ENCODE data around the gene RPRD1B.

RPRD1B gene

GRCh38 chr20:38040276-38040675, 6.7 kb downstream of the RPRD1B start:
- DNase-seq = no peak

- DNase-seq = no peak
These were observed 10.2 kb downstream of the RPRD1B start for GRCh38 chr20:38043512-38044300.

- no peak for DNase-seq
These were observed 11.1 kb downstream of the RPRD1B start for GRCh38 chr20:38044685-38045084.

- no peak for DNase-seq
These were observed 13.0 kb downstream of the RPRD1B start for GRCh38 chr20:38046572-38046971.

GRCh38 chr20:38049800-38050199, 16.3 kb downstream of the RPRD1B start:
- DNase-seq = no peak

GRCh38 chr20:38050686-38051085, 17.1 kb downstream of the RPRD1B start:
- no peak for DNase-seq

GRCh38 chr20:38052870-38053269, 19.3 kb downstream of the RPRD1B start:
- DNase-seq = no peak

- DNase-seq = no peak
These were observed 21.1 kb downstream of the RPRD1B start for GRCh38 chr20:38054647-38055046.

GRCh38 chr20:38055294-38055693, 21.7 kb downstream of the RPRD1B start:
- DNase-seq = no peak

- DNase-seq = no peak
These were observed 22.3 kb downstream of the RPRD1B start for GRCh38 chr20:38055848-38056247.

- DNase-seq = no peak
These were observed 23.9 kb downstream of the RPRD1B start for GRCh38 chr20:38057351-38057972.

GRCh38 chr20:38059832-38060231, 26.3 kb downstream of the RPRD1B start:
- DNase-seq = no peak

- DNase-seq = no peak
These were observed 27.0 kb downstream of the RPRD1B start for GRCh38 chr20:38060536-38060935.

GRCh38 chr20:38061109-38061508, 27.6 kb downstream of the RPRD1B start:
- no peak for DNase-seq

- DNase-seq = no peak
These were observed 29.3 kb downstream of the RPRD1B start for GRCh38 chr20:38062890-38063289.

- DNase-seq = no peak
These were observed 30.5 kb downstream of the RPRD1B start for GRCh38 chr20:38063911-38064530.

- DNase-seq = no peak
These were observed 32.3 kb downstream of the RPRD1B start for GRCh38 chr20:38065764-38066375.

GRCh38 chr20:38066969-38067716, 33.6 kb downstream of the RPRD1B start:
- DNase-seq = no peak

GRCh38 chr20:38067717-38068365, 34.3 kb downstream of the RPRD1B start:
- DNase-seq = no peak

- no peak for DNase-seq
These were observed 39.4 kb downstream of the RPRD1B start for GRCh38 chr20:38072898-38073297.

GRCh38 chr20:38073307-38074071, 39.9 kb downstream of the RPRD1B start:
- no peak for DNase-seq
